ENCODE measurements around the gene GOLGB1. TPM values are rescaled to one million over a fixed set of nuclear protein-coding genes. Genes with fewer than 3 reads are reported as not detected.

Gene GOLGB1
- total and polyA plus RNA-seq, 2 of the 4 experiments (the other 2 are of a cell fraction), result 13.3 to 30.3 TPM

Small RNA genes lying within 50 kb of the gene (microRNA-seq; reads per million reads assigned to microRNA genes)
- gene RNU4-62P (ENCODE audit: insufficient read depth, insufficient read length), result not detected

Small RNA genes lying within 50 kb of the gene (small RNA-seq; reads per million reads assigned to genes)
- 0 reads per million in 5 experiments for gene RNU4-62P

Other genes starting within 250 kb of the GOLGB1 start
- gene POLQ, start 203.8 kb downstream of the GOLGB1 start, total RNA-seq (2012; rRNA removed), result 5.0 and 7.5 TPM in 2 replicates
- gene POLQ, start 203.8 kb downstream of the GOLGB1 start, polyA plus RNA-seq (2012; rRNA removed), result 1.7 and 1.8 TPM in 2 replicates
- not detected in 2 replicates for gene ARGFX, start 181.8 kb downstream of the GOLGB1 start, total RNA-seq (2012; rRNA removed)
- gene ARGFX, start 181.8 kb downstream of the GOLGB1 start, polyA plus RNA-seq (2012; rRNA removed), result not detected in 2 replicates
- not detected in 2 replicates for gene FBXO40, start 156.4 kb downstream of the GOLGB1 start, total RNA-seq (2012; rRNA removed)
- gene FBXO40, start 156.4 kb downstream of the GOLGB1 start, polyA plus RNA-seq (2012; rRNA removed), result not detected in 2 replicates
- gene HCLS1, start 88.8 kb downstream of the GOLGB1 start, total RNA-seq (2012; rRNA removed), result 0.54 and 0.56 TPM in 2 replicates
- 0.67 and 1.1 TPM in 2 replicates for gene HCLS1, start 88.8 kb downstream of the GOLGB1 start, polyA plus RNA-seq (2012; rRNA removed)
- 18.3 and 26.4 TPM in 2 replicates for gene IQCB1, start 85.3 kb upstream of the GOLGB1 start, total RNA-seq (2012; rRNA removed)
- gene IQCB1, start 85.3 kb upstream of the GOLGB1 start, polyA plus RNA-seq (2012; rRNA removed), result 9.7 and 13.5 TPM in 2 replicates
- gene EAF2, start 85.5 kb upstream of the GOLGB1 start, total RNA-seq (2012; rRNA removed), result 2.2 and 2.3 TPM in 2 replicates
- 2.2 and 2.3 TPM in 2 replicates for gene EAF2, start 85.5 kb upstream of the GOLGB1 start, polyA plus RNA-seq (2012; rRNA removed)
- gene SLC15A2, start 144.7 kb upstream of the GOLGB1 start, total RNA-seq (2012; rRNA removed), result under 0.01 and 0.18 TPM in 2 replicates
- 0.07 and 0.31 TPM in 2 replicates for gene SLC15A2, start 144.7 kb upstream of the GOLGB1 start, polyA plus RNA-seq (2012; rRNA removed)